K562 (cell line): Measurements from ENCODE around the gene FOXRED2. TPM values are rescaled to one million over a fixed set of nuclear protein-coding genes. Genes with fewer than 3 reads are reported as not detected.

Source experiments
- ARID1B ChIP-seq: fragments of 450-650 bp; IDR thresholded peaks from 2 replicates; pipeline ENCODE4 v1.6.1; 2016; ENCODE audit warnings: antibody characterized with exemption, mild to moderate bottlenecking, inconsistent platforms
- CHD1 ChIP-seq: fragments of 200-600 bp; sonication (generic); IDR thresholded peaks from one replicate; pipeline ENCODE4 v1.6.1; 2012; ENCODE audit warnings: mild to moderate bottlenecking, moderate library complexity, low read length, inconsistent platforms
- CHD2 ChIP-seq: IDR thresholded peaks from 2 replicates; pipeline ENCODE4 v1.6.1; 2011; ENCODE audit warnings: low read depth, low read length
- HNRNPH1 ChIP-seq: fragments of 200-400 bp; formaldehyde crosslinking; optimal IDR thresholded peaks from 2 replicates; pipeline ENCODE3; 2017; ENCODE audit warnings: low read depth, mild to moderate bottlenecking, low read length, moderate library complexity
- HNRNPLL ChIP-seq: fragments of 200-400 bp; formaldehyde crosslinking; IDR thresholded peaks from 2 replicates; pipeline ENCODE4 v1.6.1; 2017; ENCODE audit warnings: low read length, low read depth, mild to moderate bottlenecking; ENCODE audit not compliant: poor library complexity, severe bottlenecking
- LEF1 ChIP-seq: fragments of 450-650 bp; IDR thresholded peaks from 2 replicates; pipeline ENCODE4 v1.6.1; 2016; ENCODE audit warnings: mild to moderate bottlenecking
- MCM5 ChIP-seq: fragments of 450-650 bp; IDR thresholded peaks from 2 replicates; pipeline ENCODE4 v1.6.1; 2016; ENCODE audit warnings: low read depth
- NR2C1 ChIP-seq, 2 experiments: fragments of 450-650 bp; IDR thresholded peaks; 2 replicates each; pipeline ENCODE4 v1.6.1; 2017; ENCODE audit warnings: mild to moderate bottlenecking in 2 of 2, antibody characterized with exemption in 1 of 2, inconsistent platforms in 1 of 2, missing compliant biosample characterization in 1 of 2, missing genetic modification characterization in 1 of 2
- RBM14 ChIP-seq: fragments of 200-400 bp; formaldehyde crosslinking; IDR thresholded peaks from 2 replicates; pipeline ENCODE4 v1.6.1; 2018; ENCODE audit warnings: low read depth, mild to moderate bottlenecking, low read length, moderate library complexity, borderline replicate concordance; ENCODE audit not compliant: insufficient read depth
- SAFB2 ChIP-seq: fragments of 200-400 bp; formaldehyde crosslinking; IDR thresholded peaks from 2 replicates; pipeline ENCODE4 v1.6.1; 2018; ENCODE audit warnings: borderline replicate concordance, low read length, low read depth, moderate library complexity; ENCODE audit not compliant: severe bottlenecking
- SMC3 ChIP-seq: conservative IDR thresholded peaks from 2 replicates; pipeline ENCODE4 v1.6.1; 2011; ENCODE audit warnings: low read depth, low read length, improper control_type of control experiment; ENCODE audit not compliant: insufficient read depth
- ZKSCAN8 ChIP-seq: fragments of 200-800 bp; sonication (Bioruptor generic); IDR thresholded peaks from 2 replicates; pipeline ENCODE4 v1.6.1; 2016; ENCODE audit warnings: missing genetic modification characterization, missing compliant biosample characterization
- ZNF184 ChIP-seq: sonication (generic); formaldehyde crosslinking; IDR thresholded peaks from 2 replicates; pipeline ENCODE4 v1.5.0; 2020; ENCODE audit warnings: missing genetic modification reagents
- ZNF444 ChIP-seq: fragments of 250-450 bp; sonication (Bioruptor Pico); IDR thresholded peaks from 2 replicates; pipeline ENCODE4 v1.4.0; 2020; ENCODE audit warnings: mild to moderate bottlenecking, moderate library complexity
- polyA plus RNA-seq, 8 experiments: library from polyadenylated mRNA; depleted of rRNA in 4 of 8; stranded (reverse) in 5 of 8; unstranded in 3 of 8; fragments of >200 nt; fragmentation: Nextera tagmentation in 2 of 8; fragmentation: Illumina TruSeq in 1 of 8; extraction: Ambion mirVana in 2 of 8; extraction: Trizol in 1 of 8; gene quantifications; 2 replicates each; pipeline versions ENCODE4 v1.2.1 to v1.2.3, GENCODE V29; 2011 to 2014; ENCODE audit warnings: inconsistent platforms in 1 of 8, missing spikeins in 1 of 8
- total RNA-seq, 7 experiments: library from RNA; depleted of rRNA in 6 of 7; stranded (reverse); fragments of >200 nt in 6 of 7; fragmentation: Illumina TruSeq in 2 of 7; extraction: Trizol in 2 of 7; gene quantifications; 2 replicates each; pipeline versions ENCODE4 v1.2.1 to v1.2.3, GENCODE V29; 2011 to 2021; ENCODE audit warnings: low replicate concordance in 1 of 7
- TF ChIP-seq, protein P1 (sequence below): fragments of 250-450 bp; sonication (Bioruptor Pico); IDR thresholded peaks from 2 replicates; pipeline ENCODE4 v1.8.0; 2021; ENCODE audit warnings: mild to moderate bottlenecking, moderate library complexity
- TF ChIP-seq, protein P2 (sequence below): fragments of 450-650 bp; IDR thresholded peaks from 2 replicates; pipeline ENCODE4 v1.6.1; 2016; ENCODE audit warnings: missing biosample characterization, missing genetic modification characterization
- TF ChIP-seq, protein P3 (sequence below), 2 experiments: fragments of 200-800 bp in 1 of 2; sonication (Bioruptor generic) in 1 of 2; sonication (generic) in 1 of 2; formaldehyde crosslinking in 1 of 2; IDR thresholded peaks in 1 of 2; conservative IDR thresholded peaks in 1 of 2; 2 replicates each; pipeline versions ENCODE4 v1.5.0 to v1.6.1; 2016 to 2020; ENCODE audit warnings: missing compliant biosample characterization in 1 of 2, missing genetic modification characterization in 1 of 2, missing genetic modification reagents in 1 of 2
- TF ChIP-seq, protein P4 (sequence below): fragments of 450-650 bp; formaldehyde crosslinking; IDR thresholded peaks from 2 replicates; pipeline ENCODE4 v1.4.0; 2022; ENCODE audit warnings: mild to moderate bottlenecking, moderate library complexity
- TF ChIP-seq, protein P5 (sequence below): sonication (generic); formaldehyde crosslinking; IDR thresholded peaks from 2 replicates; pipeline ENCODE4 v1.8.1; 2023; ENCODE audit warnings: mild to moderate bottlenecking, missing genetic modification reagents

Gene FOXRED2
- total and polyA plus RNA-seq, 9 of the 15 experiments (the other 6 are each of a cell fraction or from before 2014, with no cell fraction given): 2.8 to 48.4 (median 7.8) TPM

DNA sequence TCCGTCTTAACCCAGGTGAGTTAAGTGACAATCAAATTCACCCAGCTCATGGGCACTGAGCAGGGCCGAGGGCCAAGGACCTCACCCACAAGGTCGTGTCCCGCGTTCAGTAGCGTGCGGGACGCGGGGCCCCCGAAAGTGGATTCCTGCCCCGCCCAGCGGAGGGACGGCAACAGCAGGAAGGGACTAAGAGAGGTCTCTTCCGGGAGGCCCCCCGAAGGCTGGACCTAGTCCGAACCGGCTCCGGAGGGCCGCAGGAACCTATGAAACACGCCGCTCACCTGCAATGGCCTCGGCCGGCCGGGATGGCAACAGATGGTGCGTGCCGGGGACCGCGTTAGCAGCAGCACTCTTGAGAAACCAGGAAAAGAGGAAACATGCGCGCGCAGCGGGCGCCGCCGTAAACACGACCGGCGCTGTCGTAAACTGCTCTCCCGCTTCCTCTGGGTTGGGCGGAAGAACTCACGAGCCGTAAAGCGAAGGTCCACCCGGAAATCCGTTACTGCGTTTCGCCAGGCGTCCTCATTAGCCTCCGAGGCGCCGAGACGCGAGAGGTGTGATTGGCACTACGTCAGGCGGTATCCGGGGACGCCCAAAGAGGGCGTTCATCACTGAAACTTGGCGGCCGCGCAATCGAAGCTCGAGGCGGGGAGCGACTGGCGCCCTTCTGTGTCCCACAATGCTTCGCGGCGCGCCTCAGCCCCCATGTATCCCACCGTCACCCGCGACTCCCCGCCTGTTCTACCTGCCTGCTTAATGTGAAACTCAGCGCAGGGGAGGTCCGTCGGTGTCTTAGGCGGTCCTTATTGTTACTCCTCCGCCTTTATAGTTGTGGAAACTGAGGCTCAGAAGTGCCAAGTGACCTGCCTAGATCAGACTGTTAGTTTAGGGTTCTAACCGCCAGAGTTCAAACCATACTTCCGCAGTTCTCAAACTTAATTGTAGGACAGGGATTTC, 22.2 kb upstream of the FOXRED2 start, which contains the start of gene EIF3D (continued):
- TF ChIP-seq, protein P1, sequence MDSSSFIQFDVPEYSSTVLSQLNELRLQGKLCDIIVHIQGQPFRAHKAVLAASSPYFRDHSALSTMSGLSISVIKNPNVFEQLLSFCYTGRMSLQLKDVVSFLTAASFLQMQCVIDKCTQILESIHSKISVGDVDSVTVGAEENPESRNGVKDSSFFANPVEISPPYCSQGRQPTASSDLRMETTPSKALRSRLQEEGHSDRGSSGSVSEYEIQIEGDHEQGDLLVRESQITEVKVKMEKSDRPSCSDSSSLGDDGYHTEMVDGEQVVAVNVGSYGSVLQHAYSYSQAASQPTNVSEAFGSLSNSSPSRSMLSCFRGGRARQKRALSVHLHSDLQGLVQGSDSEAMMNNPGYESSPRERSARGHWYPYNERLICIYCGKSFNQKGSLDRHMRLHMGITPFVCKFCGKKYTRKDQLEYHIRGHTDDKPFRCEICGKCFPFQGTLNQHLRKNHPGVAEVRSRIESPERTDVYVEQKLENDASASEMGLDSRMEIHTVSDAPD (CRISPR knock-in tag): no peak
- TF ChIP-seq, protein P2, sequence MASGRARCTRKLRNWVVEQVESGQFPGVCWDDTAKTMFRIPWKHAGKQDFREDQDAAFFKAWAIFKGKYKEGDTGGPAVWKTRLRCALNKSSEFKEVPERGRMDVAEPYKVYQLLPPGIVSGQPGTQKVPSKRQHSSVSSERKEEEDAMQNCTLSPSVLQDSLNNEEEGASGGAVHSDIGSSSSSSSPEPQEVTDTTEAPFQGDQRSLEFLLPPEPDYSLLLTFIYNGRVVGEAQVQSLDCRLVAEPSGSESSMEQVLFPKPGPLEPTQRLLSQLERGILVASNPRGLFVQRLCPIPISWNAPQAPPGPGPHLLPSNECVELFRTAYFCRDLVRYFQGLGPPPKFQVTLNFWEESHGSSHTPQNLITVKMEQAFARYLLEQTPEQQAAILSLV (tag): no peak
- TF ChIP-seq NR2C1 (IDR thresholded peaks at IDR 0.05) (no peak), NR2C1 (tag; IDR thresholded peaks at IDR 0.05) (0 out of 2 replicates have a peak, but pooled peaks have one; percentile 18), SAFB2 (no peak), CHD2 (peak; percentile 37; the same call in 1 of the 2 replicates), RBM14 (no peak), SMC3 (no peak), MCM5 (no peak), HNRNPLL (peak; percentile 55), ZKSCAN8 (CRISPR knock-in tag) (no peak), ARID1B (peak; percentile 27; the same call in 1 of the 2 replicates), ZNF184 (CRISPR knock-in tag) (no peak), CHD1 (peak; percentile 49), LEF1 (peak; percentile 26; the same call in 1 of the 2 replicates), ZNF444 (CRISPR knock-in tag) (no peak), HNRNPH1 (no peak)
- TF ChIP-seq, protein P3, sequence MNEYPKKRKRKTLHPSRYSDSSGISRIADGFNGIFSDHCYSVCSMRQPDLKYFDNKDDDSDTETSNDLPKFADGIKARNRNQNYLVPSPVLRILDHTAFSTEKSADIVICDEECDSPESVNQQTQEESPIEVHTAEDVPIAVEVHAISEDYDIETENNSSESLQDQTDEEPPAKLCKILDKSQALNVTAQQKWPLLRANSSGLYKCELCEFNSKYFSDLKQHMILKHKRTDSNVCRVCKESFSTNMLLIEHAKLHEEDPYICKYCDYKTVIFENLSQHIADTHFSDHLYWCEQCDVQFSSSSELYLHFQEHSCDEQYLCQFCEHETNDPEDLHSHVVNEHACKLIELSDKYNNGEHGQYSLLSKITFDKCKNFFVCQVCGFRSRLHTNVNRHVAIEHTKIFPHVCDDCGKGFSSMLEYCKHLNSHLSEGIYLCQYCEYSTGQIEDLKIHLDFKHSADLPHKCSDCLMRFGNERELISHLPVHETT (CRISPR knock-in tag; conservative IDR thresholded peaks at IDR 0.05 in 1 of 2, IDR thresholded peaks at IDR 0.05 in 1 of 2): peak in 1 of 2 experiments; percentile 87; a peak in 2 of 4 replicates
- TF ChIP-seq, protein P4, sequence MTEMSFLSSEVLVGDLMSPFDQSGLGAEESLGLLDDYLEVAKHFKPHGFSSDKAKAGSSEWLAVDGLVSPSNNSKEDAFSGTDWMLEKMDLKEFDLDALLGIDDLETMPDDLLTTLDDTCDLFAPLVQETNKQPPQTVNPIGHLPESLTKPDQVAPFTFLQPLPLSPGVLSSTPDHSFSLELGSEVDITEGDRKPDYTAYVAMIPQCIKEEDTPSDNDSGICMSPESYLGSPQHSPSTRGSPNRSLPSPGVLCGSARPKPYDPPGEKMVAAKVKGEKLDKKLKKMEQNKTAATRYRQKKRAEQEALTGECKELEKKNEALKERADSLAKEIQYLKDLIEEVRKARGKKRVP: no peak
- TF ChIP-seq, protein P5, sequence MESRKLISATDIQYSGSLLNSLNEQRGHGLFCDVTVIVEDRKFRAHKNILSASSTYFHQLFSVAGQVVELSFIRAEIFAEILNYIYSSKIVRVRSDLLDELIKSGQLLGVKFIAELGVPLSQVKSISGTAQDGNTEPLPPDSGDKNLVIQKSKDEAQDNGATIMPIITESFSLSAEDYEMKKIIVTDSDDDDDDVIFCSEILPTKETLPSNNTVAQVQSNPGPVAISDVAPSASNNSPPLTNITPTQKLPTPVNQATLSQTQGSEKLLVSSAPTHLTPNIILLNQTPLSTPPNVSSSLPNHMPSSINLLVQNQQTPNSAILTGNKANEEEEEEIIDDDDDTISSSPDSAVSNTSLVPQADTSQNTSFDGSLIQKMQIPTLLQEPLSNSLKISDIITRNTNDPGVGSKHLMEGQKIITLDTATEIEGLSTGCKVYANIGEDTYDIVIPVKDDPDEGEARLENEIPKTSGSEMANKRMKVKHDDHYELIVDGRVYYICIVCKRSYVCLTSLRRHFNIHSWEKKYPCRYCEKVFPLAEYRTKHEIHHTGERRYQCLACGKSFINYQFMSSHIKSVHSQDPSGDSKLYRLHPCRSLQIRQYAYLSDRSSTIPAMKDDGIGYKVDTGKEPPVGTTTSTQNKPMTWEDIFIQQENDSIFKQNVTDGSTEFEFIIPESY (CRISPR knock-in tag): peak; percentile 31
